Mesenteric fat pad (tissue), 1 donor: ENCODE measurements around the gene MLH1. TPM values are rescaled to one million over a fixed set of nuclear protein-coding genes. Genes with fewer than 3 reads are reported as not detected.

Experiments
- DNase-seq: peaks from one replicate; pipeline ENCODE4 v3.0.0-alpha.2; 2020; ENCODE audit warnings: low spot score
- total RNA-seq: library from RNA; stranded (reverse); fragmentation: NEBNext Ultra II Directional; extraction: Animal tissue kit (Norgen Biotek cat#: 25700); gene quantifications from one replicate; pipeline ENCODE4 v1.2.1, GENCODE V29; 2021
- donor health status: DM: yes; HTN: yes; CAD: no.

Gene MLH1
- total RNA-seq, 1 donor from 2014 or later, result 25.0 TPM

DNA sequence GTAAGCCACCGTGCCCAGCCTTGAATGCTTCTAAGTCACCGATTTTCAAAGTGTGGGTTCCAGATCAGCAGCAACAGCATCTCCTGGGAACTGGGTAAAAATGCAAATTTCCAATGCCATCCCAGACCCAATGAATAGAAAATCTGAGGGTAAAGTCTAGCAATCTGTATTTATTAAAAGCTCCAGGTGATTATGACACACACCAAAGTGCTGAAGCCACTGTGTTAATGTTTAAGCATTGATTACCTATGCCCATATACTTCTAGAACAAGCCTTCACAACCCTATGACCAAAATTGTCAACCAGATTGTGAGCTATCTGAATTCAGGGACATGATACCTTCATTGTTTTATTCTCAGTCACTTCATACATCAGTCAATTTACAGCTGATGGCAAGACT, 94.6 kb downstream of the MLH1 start:
- DNase-seq, result no peak

DNA sequence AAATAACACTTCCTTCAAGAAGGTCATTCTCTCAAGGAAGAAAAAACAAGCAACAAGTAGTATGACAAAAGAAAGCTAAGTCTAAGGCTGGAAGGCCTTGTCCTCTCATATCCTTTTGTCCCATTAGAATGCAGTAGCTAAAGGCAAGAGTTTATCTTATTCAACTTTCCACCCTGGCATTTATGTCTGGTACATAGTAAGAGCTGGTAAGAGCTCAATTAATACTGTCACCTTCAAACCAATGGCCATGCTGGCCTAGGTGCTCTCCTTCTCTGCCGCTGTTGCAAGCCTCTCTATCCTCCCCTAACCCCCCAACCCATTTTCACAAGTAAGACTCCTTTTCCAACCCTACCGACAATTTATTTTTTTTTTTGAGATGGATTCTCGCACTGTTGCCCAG, 99.2 kb downstream of the MLH1 start:
- DNase-seq, result no peak

DNA sequence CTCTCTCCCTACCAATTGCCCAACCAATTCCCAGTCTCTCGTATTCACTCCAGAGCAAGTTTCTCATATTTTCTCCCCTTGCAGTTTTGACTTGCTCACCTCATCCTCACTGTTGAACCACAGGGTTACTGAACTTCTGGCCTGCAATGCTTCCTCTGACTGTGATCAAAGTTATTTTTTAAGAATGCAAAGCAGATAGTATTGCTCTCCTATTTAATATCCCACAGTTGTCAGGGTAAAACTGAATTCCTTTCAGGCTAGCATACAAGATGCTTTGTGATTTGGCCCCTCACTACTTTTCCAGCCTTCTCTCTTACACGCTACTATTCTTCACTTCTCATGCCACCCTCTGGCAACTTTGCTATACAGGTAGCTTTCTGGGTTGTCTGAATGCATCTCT, 100.2 kb downstream of the MLH1 start:
- DNase-seq, result no peak

DNA sequence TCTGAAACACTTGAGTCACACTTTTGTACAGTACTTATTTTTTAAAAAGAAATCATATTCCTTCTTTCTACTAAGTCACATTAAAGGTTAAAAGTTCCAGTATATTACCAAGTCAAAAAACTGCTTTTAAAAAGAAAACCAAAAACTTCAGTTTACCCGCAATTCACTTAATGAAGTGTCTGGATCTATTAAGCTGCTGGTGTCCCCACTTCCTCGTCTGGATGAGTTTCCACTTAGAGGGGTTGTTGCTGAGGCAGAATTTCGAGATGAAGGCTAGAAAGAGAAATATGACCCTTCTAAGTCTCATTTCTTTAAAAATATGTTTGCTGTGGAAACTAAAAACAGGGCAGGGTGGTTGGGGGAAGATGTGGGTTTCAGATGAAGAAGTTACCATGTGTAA, 101.3 kb downstream of the MLH1 start:
- no peak for DNase-seq

DNA sequence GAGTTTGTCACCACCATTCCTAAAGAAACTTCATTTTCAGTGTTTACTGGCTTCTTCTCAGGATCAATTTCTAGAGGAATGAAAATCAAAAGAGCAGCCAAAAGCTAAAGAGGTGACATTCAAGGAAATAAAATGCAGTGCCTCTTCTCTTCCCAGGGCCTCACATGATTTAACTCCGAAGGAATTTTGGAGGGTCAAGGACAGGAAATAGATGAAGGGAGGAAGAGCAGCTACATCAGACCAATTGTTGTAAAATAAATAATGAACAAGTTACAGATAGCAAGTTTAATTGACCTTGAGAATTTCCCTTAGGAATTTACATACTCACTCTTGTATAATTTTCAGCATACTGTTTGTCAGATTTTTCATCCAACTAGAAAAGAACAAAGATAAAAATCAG, 103.0 kb downstream of the MLH1 start:
- DNase-seq, result no peak

DNA sequence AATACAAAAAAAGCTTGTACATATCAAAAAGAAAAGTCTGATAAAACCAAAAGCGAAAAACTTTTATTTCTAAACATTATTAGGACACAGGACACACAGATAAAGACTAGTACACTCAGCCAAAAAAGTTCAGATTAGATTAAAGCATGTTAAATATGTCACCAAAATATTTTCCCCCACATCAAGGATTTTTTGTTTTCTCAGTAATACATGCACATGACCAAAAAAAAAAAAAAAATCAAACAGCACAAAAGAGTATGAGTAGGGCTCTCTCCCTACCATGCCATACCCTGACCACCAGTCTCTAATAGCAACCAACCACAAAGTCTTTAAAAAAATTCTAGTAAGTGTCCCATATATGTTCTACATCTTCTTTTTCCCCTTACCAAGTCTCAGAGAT, 103.7 kb downstream of the MLH1 start:
- no peak for DNase-seq

DNA sequence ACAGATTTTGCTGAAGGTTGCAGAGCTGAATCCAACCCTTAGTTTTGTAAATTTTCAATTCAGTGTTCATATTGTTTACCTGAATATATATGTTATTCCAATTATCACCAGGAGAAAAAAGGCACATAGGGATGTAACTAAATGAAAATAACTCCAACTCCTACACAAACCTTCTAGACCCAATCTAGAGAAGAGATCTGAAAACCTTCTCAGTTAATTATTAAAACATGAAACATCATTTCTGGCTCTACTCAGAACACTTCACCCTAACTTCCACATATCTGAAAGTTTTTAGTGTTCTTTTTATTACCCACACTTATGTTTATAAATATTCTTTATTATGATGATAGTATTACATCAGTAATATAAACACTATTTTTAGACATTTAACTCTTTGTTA, 104.5 kb downstream of the MLH1 start:
- DNase-seq, result no peak

DNA sequence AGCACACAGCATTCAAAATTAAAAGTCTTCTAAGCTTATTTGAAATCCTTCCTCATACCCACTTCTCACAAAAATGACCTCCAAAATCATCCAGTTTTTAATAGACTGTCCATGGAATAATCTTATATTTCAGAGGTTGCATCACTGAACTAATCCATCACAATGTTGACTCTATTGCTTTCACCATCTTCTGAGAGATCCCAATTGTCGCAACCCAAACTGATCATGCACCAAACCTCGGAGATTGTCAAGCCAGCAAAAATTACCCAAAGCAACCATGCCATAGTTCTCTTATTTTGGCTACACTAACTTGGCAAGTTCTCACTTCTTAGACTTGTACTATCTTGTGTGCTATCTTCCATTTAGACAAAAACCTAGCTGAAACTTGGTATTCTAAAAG, 105.6 kb downstream of the MLH1 start:
- no peak for DNase-seq

DNA sequence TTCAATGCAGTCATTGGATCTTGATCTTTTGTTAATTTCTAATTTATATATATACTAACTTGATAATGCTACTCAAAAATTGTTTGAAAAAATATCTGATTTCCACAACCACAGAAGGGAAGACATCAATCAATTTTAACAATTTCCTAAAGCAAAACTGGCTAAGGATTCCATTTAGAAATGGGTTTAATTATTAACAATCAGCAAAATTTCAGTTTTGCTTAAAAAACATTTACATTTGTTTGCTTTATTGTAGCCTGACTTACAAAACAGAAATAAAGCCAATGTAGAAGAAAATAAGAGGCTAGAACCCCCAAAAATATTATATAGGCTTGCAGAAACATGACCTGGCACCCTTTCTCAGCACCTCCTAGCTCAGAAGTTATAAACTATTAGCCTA, 106.2 kb downstream of the MLH1 start:
- no peak for DNase-seq

DNA sequence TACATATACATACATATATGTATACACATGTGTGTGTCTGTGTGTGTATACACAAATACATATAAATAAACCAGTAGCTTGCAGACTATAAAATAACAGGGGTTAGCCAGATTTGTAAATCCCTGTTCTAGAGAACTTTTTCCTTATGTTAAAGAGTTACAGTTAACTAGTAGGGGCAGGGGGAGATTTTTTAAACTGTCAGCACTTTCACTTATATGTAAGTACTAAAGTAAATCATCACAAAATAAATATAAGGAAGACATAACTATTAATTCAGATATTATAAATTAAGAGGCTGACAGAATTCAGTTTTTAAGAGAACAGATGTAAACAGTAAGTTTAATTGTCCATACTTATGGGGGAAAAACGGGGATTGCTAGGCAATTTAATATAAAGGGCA, 107.1 kb downstream of the MLH1 start:
- no peak for DNase-seq

Other genes starting within 250 kb of the MLH1 start
- 0.16 TPM for gene DCLK3, start 229.0 kb upstream of the MLH1 start, total RNA-seq
- 14.7 TPM for gene TRANK1, start 48.5 kb upstream of the MLH1 start, total RNA-seq
- gene EPM2AIP1, start 387 bp upstream of the MLH1 start, total RNA-seq, result 9.5 TPM
- gene LRRFIP2, start 181.1 kb downstream of the MLH1 start, total RNA-seq, result 37.0 TPM
- 140 TPM for gene GOLGA4, start 249.8 kb downstream of the MLH1 start, total RNA-seq